Left renal pelvis (tissue), 4 donors: ENCODE results near the gene MALSU1. TPM values are rescaled to one million over a fixed set of nuclear protein-coding genes. Genes with fewer than 3 reads are reported as not detected.

ENCODE experiments used
- DNase-seq, 4 donors: peaks; one replicate each; pipeline ENCODE4 v3.0.0-alpha.2; 2013; ENCODE audit warnings: low read depth in 4 of 4, low spot score in 3 of 4
- polyA plus RNA-seq, 4 donors: library from polyadenylated mRNA; unstranded; fragments of 120-200 nt; gene quantifications; one replicate each; pipeline ENCODE4 v1.2.1, GENCODE V29; 2013; ENCODE audit not compliant: insufficient read length in 4 of 4

Gene MALSU1
- polyA plus RNA-seq, 4 donors, result 43.3 to 56.8 (median 48.2) TPM

- DNase-seq, result no peak
Measured at GRCh38 chr7:23357190-23358093, 58.3 kb downstream of the MALSU1 start.

GRCh38 chr7:23358152-23358674 lies 59.1 kb downstream of the MALSU1 start:
- no peak for DNase-seq

Other genes starting within 250 kb of the MALSU1 start
- 10 to 100 TPM; 49.1 to 54.4 (median 50.3) TPM for gene KLHL7, start 193.6 kb upstream of the MALSU1 start, polyA plus RNA-seq
- gene NUP42, start 117.3 kb upstream of the MALSU1 start, polyA plus RNA-seq, result 10 to 100 TPM; 55.8 to 85.1 (median 61.5) TPM
- 10 to 100 TPM; 21.8 to 74.2 (median 30.8) TPM for gene GPNMB, start 52.6 kb upstream of the MALSU1 start, polyA plus RNA-seq
- gene IGF2BP3, start 171.2 kb downstream of the MALSU1 start, polyA plus RNA-seq, result 10 to 100 TPM; 22.0 to 70.5 (median 64.0) TPM
- gene TRA2A, start 232.6 kb downstream of the MALSU1 start, polyA plus RNA-seq, result 100 to 1,000 TPM; 178 to 272 (median 201) TPM